Stimulated activated CD8-positive, alpha-beta memory T cell treated with anti-CD3 and anti-CD28 coated beads, Interleukin-2, amount 100 ng/mL, for 1 hour (primary cell): ENCODE measurements around the gene CLEC11A.

Experiments
- DNase-seq, 2 donors: peaks; one replicate each; pipeline ENCODE4 v3.0.0-alpha.2; 2020; ENCODE audit warnings: low read depth in 2 of 2

Gene CLEC11A

GRCh38 chr19:50703915-50704796 lies 19.0 kb upstream of the CLEC11A start:
- no peak for DNase-seq

GRCh38 chr19:50705422-50706019 lies 17.6 kb upstream of the CLEC11A start:
- DNase-seq = no peak

GRCh38 chr19:50706387-50706786 lies 16.8 kb upstream of the CLEC11A start:
- no peak for DNase-seq

- no peak for DNase-seq
These were observed 14.8 kb upstream of the CLEC11A start for GRCh38 chr19:50708179-50708879.

- no peak for DNase-seq
These were observed 13.1 kb upstream of the CLEC11A start for GRCh38 chr19:50710094-50710493.

- no peak for DNase-seq
These were observed 12.6 kb upstream of the CLEC11A start for GRCh38 chr19:50710612-50711011.

GRCh38 chr19:50711196-50711595 lies 12.0 kb upstream of the CLEC11A start:
- no peak for DNase-seq

GRCh38 chr19:50711805-50712204 lies 11.4 kb upstream of the CLEC11A start:
- DNase-seq = no peak

- DNase-seq = no peak
These were observed 10.3 kb upstream of the CLEC11A start for GRCh38 chr19:50712833-50713232.

GRCh38 chr19:50713556-50714236 lies 9.5 kb upstream of the CLEC11A start:
- DNase-seq = no peak

GRCh38 chr19:50716178-50717025 lies 6.8 kb upstream of the CLEC11A start:
- DNase-seq = no peak

- no peak for DNase-seq
These were observed 6.0 kb upstream of the CLEC11A start for GRCh38 chr19:50717026-50717723.

GRCh38 chr19:50717891-50718254 lies 5.3 kb upstream of the CLEC11A start:
- DNase-seq = no peak

- DNase-seq = no peak
These were observed 4.7 kb upstream of the CLEC11A start for GRCh38 chr19:50718255-50719118.

GRCh38 chr19:50719119-50719435 lies 4.1 kb upstream of the CLEC11A start:
- no peak for DNase-seq

- DNase-seq = no peak
These were observed 3.6 kb upstream of the CLEC11A start, which contains the start of gene SHANK1 for GRCh38 chr19:50719566-50719965. SHANK1 (minus strand) TSS chr19:50719802; CDS start chr19:50716919, 2,883 bp downstream.

GRCh38 chr19:50720181-50720920 lies 2.8 kb upstream of the CLEC11A start:
- DNase-seq = no peak

- DNase-seq = no peak
These were observed 2.2 kb upstream of the CLEC11A start for GRCh38 chr19:50720921-50721381.
